ENCODE results near the gene TBC1D13. TPM values are rescaled to one million over a fixed set of nuclear protein-coding genes. Genes with fewer than 3 reads are reported as not detected.

Gene TBC1D13
- total and polyA plus RNA-seq, 9 of the 15 experiments (the other 6 are each of a cell fraction or from before 2014, with no cell fraction given) = 2.3 to 28.7 (median 11.4) TPM

GRCh38 chr9:128845186-128845931 lies 58.3 kb downstream of the TBC1D13 start (continued):
- TF ChIP-seq PML (IDR thresholded peaks at IDR 0.05; ENCODE audit: low read length) = peak; percentile 61
- TF ChIP-seq ZNF740 (CRISPR knock-in tag; IDR thresholded peaks at IDR 0.05) = no peak
- TF ChIP-seq ZNF740 (tag; IDR thresholded peaks at IDR 0.05) = no peak
- peak; percentile 81 for TF ChIP-seq MTA2 (IDR thresholded peaks at IDR 0.05; ENCODE audit: low read depth)
- TF ChIP-seq DLX4 (CRISPR knock-in tag; IDR thresholded peaks at IDR 0.05) = no peak
- TF ChIP-seq RB1 (IDR thresholded peaks at IDR 0.05; ENCODE audit: low read depth) = no peak
- peak; percentile 88 for TF ChIP-seq CBFA2T2 (conservative IDR thresholded peaks at IDR 0.05)
- TF ChIP-seq RBM39 (optimal IDR thresholded peaks at IDR 0.05; ENCODE audit: low read depth, low read length) = peak; percentile 23
- TF ChIP-seq SOX6 (IDR thresholded peaks at IDR 0.05) = peak; percentile 87; the same call in 1 of the 2 replicates
- peak; percentile 84; the same call in 1 of the 2 replicates for TF ChIP-seq NCOA1 (IDR thresholded peaks at IDR 0.05; ENCODE audit: low read depth)
- peak; percentile 46 for TF ChIP-seq HDAC2 (IDR thresholded peaks at IDR 0.05)
- no peak for TF ChIP-seq ZNF77 (CRISPR knock-in tag; IDR thresholded peaks at IDR 0.05)
- TF ChIP-seq ATF3 (IDR thresholded peaks at IDR 0.05) = peak; percentile 53
- TF ChIP-seq ATF3 (CRISPR knock-in tag; conservative IDR thresholded peaks at IDR 0.05) = no peak
- no peak for TF ChIP-seq NR2C1 (IDR thresholded peaks at IDR 0.05)
- no peak for TF ChIP-seq NR2C1 (tag; IDR thresholded peaks at IDR 0.05)
- TF ChIP-seq E2F4 (CRISPR knock-in tag; IDR thresholded peaks at IDR 0.05; ENCODE audit: low read depth) = 0 out of 2 replicates have a peak, but pooled peaks have one; percentile 12
- no peak for TF ChIP-seq ERF (CRISPR knock-in tag; IDR thresholded peaks at IDR 0.05)
- TF ChIP-seq ZKSCAN8 (CRISPR knock-in tag; IDR thresholded peaks at IDR 0.05) = no peak
- peak; percentile 86 for TF ChIP-seq ZNF263 (CRISPR knock-in tag; IDR thresholded peaks at IDR 0.05; ENCODE audit: borderline replicate concordance)
- TF ChIP-seq ZNF449 (CRISPR knock-in tag; IDR thresholded peaks at IDR 0.05) = no peak
- TF ChIP-seq KLF16 (IDR thresholded peaks at IDR 0.05) = peak; percentile 56; the same call in 1 of the 2 replicates
- TF ChIP-seq GTF2B (IDR thresholded peaks at IDR 0.05; ENCODE audit: extremely low read depth, insufficient read length) = no peak
